Uterus (tissue), 4 donors: ENCODE measurements around the gene CPLX1. TPM values are rescaled to one million over a fixed set of nuclear protein-coding genes. Genes with fewer than 3 reads are reported as not detected.
"Not testable (repeated sequence)": the region's sequence is repeated elsewhere in the genome, so short reads cannot be mapped to it uniquely, and the experiment has no call there.

Experiments used
- DNase-seq, 2 donors: peaks; one replicate each; pipeline ENCODE4 v3.0.0-alpha.2; 2019 to 2020
- H3K27ac ChIP-seq, 2 donors: fragments of 200-600 bp; sonication (generic); 1 replicate in 1 of 2; 2 replicates in 1 of 2; pipeline ENCODE4 v1.5.1; 2016 to 2018
- H3K27me3 ChIP-seq, 2 donors: fragments of 200-600 bp; sonication (generic); one replicate each; pipeline ENCODE4 v1.5.1; 2018 to 2019; ENCODE audit warnings: control low read depth in 1 of 2
- H3K36me3 ChIP-seq, 2 donors: fragments of 200-600 bp; sonication (generic); one replicate each; pipeline ENCODE4 v1.5.1; 2019; ENCODE audit warnings: control low read depth in 1 of 2
- H3K4me1 ChIP-seq, 2 donors: fragments of 200-600 bp; sonication (generic); one replicate each; pipeline ENCODE4 v1.5.1; 2018 to 2019; ENCODE audit warnings: control low read depth in 1 of 2
- H3K4me3 ChIP-seq, 2 donors: fragments of 200-600 bp; sonication (generic); 1 replicate in 1 of 2; 2 replicates in 1 of 2; pipeline ENCODE4 v1.5.1; 2018 to 2019; ENCODE audit warnings: mild to moderate bottlenecking in 1 of 2
- H3K9me3 ChIP-seq, 2 donors: fragments of 200-600 bp; sonication (generic); one replicate each; pipeline ENCODE4 v1.5.1; 2019; ENCODE audit warnings: control low read depth in 1 of 2
- CTCF ChIP-seq, 4 experiments: fragments of 200-600 bp in 2 of 4; fragments of 450-650 bp in 2 of 4; sonication (generic) in 2 of 4; IDR thresholded peaks; one replicate each; pipeline ENCODE4 v1.5.1; 2016 to 2019; ENCODE audit warnings: antibody characterized with exemption in 4 of 4, mild to moderate bottlenecking in 2 of 4, moderate library complexity in 1 of 4
- POLR2A ChIP-seq, 2 donors: fragments of 450-650 bp; IDR thresholded peaks; one replicate each; pipeline ENCODE4 v1.6.1; 2016; ENCODE audit warnings: antibody characterized with exemption in 2 of 2, mild to moderate bottlenecking in 1 of 2, moderate library complexity in 1 of 2
- intact Hi-C: fragments of 100-400 bp; cut with DNase I; formaldehyde crosslinking; loops from one replicate; pipeline ENCODE4 v1.15.1; 2023; ENCODE audit warnings: low total_unique reads
- total RNA-seq, 4 donors: library from RNA; depleted of rRNA in 3 of 4; stranded (reverse); fragments of >200 nt in 3 of 4; gene quantifications; one replicate each; pipeline versions ENCODE4 v1.1.0 to v1.2.4, GENCODE V29; 2014 to 2023
- donor health status: DM: yes; HTN: yes; CAD: no.

Gene CPLX1
- total RNA-seq, 4 donors from 2014 or later = 0.14 to 15.1 (median 2.0) TPM

GRCh38 chr4:738781-739280, 87.1 kb downstream of the CPLX1 start:
- no peak overlapping the region for H3K27ac ChIP-seq
- TF ChIP-seq CTCF (IDR thresholded peaks at IDR 0.05) (no peak), POLR2A (IDR thresholded peaks at IDR 0.05) (no peak)
- H3K27me3 ChIP-seq = no peaks in the 10 kb centered on the region
- intact Hi-C loops = no loop called here
- H3K4me3 ChIP-seq = no peak overlapping the region
- no peaks in the 10 kb centered on the region for H3K9me3 ChIP-seq
- no peaks in the 10 kb centered on the region for H3K36me3 ChIP-seq
- DNase-seq = no peak
- H3K4me1 ChIP-seq = no peaks in the 10 kb centered on the region

DNA sequence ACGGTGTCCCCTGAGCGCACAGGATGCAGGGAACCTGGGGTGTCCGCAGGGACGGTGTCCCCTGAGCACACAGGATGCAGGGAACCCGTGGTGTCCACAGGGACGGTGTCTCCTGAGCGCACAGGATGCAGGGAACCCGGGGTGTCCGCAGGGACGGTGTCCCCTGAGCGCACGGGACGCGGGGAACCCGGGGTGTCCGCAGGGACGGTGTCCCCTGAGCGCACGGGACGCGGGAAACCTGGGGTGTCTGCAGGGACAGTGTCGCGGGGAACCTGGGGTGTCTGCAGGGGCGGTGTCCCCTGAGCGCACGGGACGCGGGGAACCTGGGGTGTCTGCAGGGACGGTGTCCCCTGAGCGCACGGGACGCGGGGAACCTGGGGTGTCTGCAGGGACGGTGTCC, 89.4 kb downstream of the CPLX1 start:
- H3K9me3 ChIP-seq, intact Hi-C loops, H3K36me3 ChIP-seq: not testable (repeated sequence)

DNA sequence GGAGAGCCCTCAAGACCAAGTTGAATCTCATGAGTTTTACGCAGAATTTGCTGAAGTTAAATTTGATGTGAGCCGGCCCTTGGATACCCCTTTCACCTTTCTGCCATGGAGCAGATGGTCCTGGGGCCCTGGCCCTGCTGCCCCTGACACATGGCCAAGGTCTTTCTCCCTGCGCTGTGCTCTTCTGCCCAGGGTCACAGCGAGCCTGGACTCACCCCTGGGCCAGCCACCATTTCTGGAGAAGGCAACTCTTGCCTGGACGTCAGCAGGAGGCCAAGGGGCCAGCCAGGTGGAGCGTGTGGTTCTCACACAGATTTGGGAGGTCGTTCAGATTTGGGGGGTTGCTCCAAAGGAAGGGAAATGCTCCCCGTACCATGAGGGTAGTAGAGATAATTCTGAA, 90.3 kb downstream of the CPLX1 start:
- Histone ChIP-seq H3K4me1 (no peaks in the 10 kb centered on the region), H3K36me3 (no peaks in the 10 kb centered on the region), H3K9me3 (no peaks in the 10 kb centered on the region), H3K4me3 (no peak overlapping the region), H3K27ac (no peak overlapping the region), H3K27me3 (no peaks in the 10 kb centered on the region)
- DNase-seq = no peak
- intact Hi-C loops = no loop called here
- TF ChIP-seq POLR2A (IDR thresholded peaks at IDR 0.05) (no peak), CTCF (IDR thresholded peaks at IDR 0.05) (no peak)

More for the DNA sequence above, 89.4 kb downstream of the CPLX1 start:
- H3K27ac ChIP-seq, H3K4me1 ChIP-seq, H3K27me3 ChIP-seq, H3K4me3 ChIP-seq, DNase-seq: not testable (repeated sequence)

Other genes starting within 250 kb of the CPLX1 start
- gene TMEM271, start 249.8 kb downstream of the CPLX1 start, total RNA-seq = not detected
- 10 to 100 TPM in 1 of 4 donors, 1 to 10 TPM in 1, under 1 TPM in 1, not detected in 1; 0.26 to 16.2 (median 1.2) TPM for gene PDE6B, start 200.6 kb downstream of the CPLX1 start, total RNA-seq
- gene ATP5ME, start 151.9 kb downstream of the CPLX1 start, total RNA-seq = 100 to 1,000 TPM in 1 of 4 donors, 10 to 100 TPM in 3; 24.1 to 168 (median 64.2) TPM
- 1 to 10 TPM in 2 of 4 donors, not detected in 2; 4.6 to 9.9 TPM for gene MYL5, start 151.6 kb downstream of the CPLX1 start, total RNA-seq
- gene SLC49A3, start 137.0 kb downstream of the CPLX1 start, total RNA-seq = 10 to 100 TPM in 1 of 4 donors, 1 to 10 TPM in 3; 1.2 to 12.6 (median 2.8) TPM
- 10 to 100 TPM; 17.7 to 80.6 (median 53.4) TPM for gene PCGF3, start 120.3 kb downstream of the CPLX1 start, total RNA-seq
- 1,000 to 10,000 TPM in 1 of 4 donors, 100 to 1,000 TPM in 1, 10 to 100 TPM in 2; 50.6 to 1,098 (median 104) TPM for gene GAK, start 106.2 kb upstream of the CPLX1 start, total RNA-seq
- 10 to 100 TPM in 3 of 4 donors, 1 to 10 TPM in 1; 9.9 to 39.7 (median 26.3) TPM for gene TMEM175, start 106.3 kb upstream of the CPLX1 start, total RNA-seq
- 10 to 100 TPM in 2 of 4 donors, 1 to 10 TPM in 2; 1.2 to 12.7 (median 10.1) TPM for gene DGKQ, start 147.4 kb upstream of the CPLX1 start, total RNA-seq
- gene IDUA, start 160.9 kb upstream of the CPLX1 start, total RNA-seq = 10 to 100 TPM in 2 of 4 donors, 1 to 10 TPM in 2; 2.8 to 45.8 (median 9.9) TPM
- under 1 TPM in 2 of 4 donors, not detected in 2; 0.07 to 0.12 TPM for gene SLC26A1, start 167.3 kb upstream of the CPLX1 start, total RNA-seq
- 10 to 100 TPM in 2 of 4 donors, 1 to 10 TPM in 2; 2.8 to 24.8 (median 13.9) TPM for gene FGFRL1, start 185.5 kb upstream of the CPLX1 start, total RNA-seq